AG04450 (cell line): ENCODE measurements around the gene NOP16. TPM values are rescaled to one million over a fixed set of nuclear protein-coding genes. Genes with fewer than 3 reads are reported as not detected.

Experiments used
- CTCF ChIA-PET: fragments of 300-600, 350-600 bp; formaldehyde crosslinking; extraction: SDS; loops from one replicate; lab custom pipeline; 2022; ENCODE audit warnings: antibody characterized with exemption, inconsistent platforms; lab: Charles Lee
- POLR2A ChIA-PET: fragments of 350-600 bp; formaldehyde crosslinking; extraction: SDS; loops from one replicate; lab custom pipeline; 2021; ENCODE audit warnings: antibody characterized with exemption, inconsistent platforms; lab: Yijun Ruan, JAX
- DNase-seq: peaks from one replicate; pipeline ENCODE4 v3.0.0-alpha.2; 2011; ENCODE audit warnings: low read depth, low spot score
- H3K27ac ChIP-seq: one replicate; pipeline ENCODE4 v1.5.1; 2012; ENCODE audit warnings: low read depth, low read length, control low read depth
- H3K27me3 ChIP-seq: one replicate; pipeline ENCODE4 v1.6.0; 2012; ENCODE audit warnings: low read length; ENCODE audit not compliant: control insufficient read depth, insufficient read depth
- H3K4me3 ChIP-seq: 2 replicates; pipeline ENCODE4 v1.5.1; 2011; ENCODE audit warnings: mild to moderate bottlenecking, low read depth, low read length, control low read depth
- H3K9me3 ChIP-seq: 2 replicates; pipeline ENCODE4 v1.5.1; 2012; ENCODE audit warnings: low read length; ENCODE audit not compliant: control insufficient read depth, insufficient read depth
- polyA plus RNA-seq: library from polyadenylated mRNA; depleted of rRNA; stranded (reverse); fragments of >200 nt; gene quantifications from 2 replicates; pipeline ENCODE4 v1.2.3, GENCODE V29; 2011
- TF ChIP-seq, protein P1 (sequence below): IDR thresholded peaks from 2 replicates; pipeline ENCODE4 v1.5.1; 2011; ENCODE audit warnings: low read depth, low read length, control low read depth, inconsistent platforms

The NOP16 gene
- polyA plus RNA-seq, 1 experiment: 29.3 TPM

DNA sequence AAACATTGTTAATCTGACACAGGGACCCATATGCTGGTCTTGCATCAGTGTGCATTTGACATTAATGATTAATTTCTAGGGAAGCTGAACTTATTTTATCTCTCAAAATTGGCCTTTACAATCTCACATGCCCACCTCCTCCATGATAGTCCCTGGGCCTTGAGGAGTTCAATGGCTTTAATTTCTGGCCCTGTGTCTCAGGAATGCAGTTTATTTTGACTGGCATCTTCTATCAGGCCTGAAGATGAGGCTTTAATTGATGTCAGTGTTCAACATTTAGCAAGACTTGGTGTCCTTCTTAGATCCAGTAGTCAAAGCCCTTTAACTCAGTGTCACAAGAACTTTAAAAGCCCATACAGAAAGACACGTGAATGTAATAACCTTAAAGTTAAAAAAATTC, 38.5 kb upstream of the NOP16 start:
- ChIA-PET CTCF (interaction anchor here (0.6 to 3.5 kb wide), 2 partner anchors 12 to 21 kb away, joined by 5 to 28 read pairs; partner anchors contain the start of gene FAF2), POLR2A (interaction anchor here (0.8 kb wide), 1 partner anchor 15 kb away, joined by 4 read pairs; no protein-coding TSS in a partner anchor)
- DNase-seq: no peak
- H3K27ac ChIP-seq: no peak overlapping the region
- no peak overlapping the region for H3K4me3 ChIP-seq
- peaks cover 4% of the 10 kb centered on the region; the same call in 1 of the 2 replicates for H3K9me3 ChIP-seq
- TF ChIP-seq, protein P1, sequence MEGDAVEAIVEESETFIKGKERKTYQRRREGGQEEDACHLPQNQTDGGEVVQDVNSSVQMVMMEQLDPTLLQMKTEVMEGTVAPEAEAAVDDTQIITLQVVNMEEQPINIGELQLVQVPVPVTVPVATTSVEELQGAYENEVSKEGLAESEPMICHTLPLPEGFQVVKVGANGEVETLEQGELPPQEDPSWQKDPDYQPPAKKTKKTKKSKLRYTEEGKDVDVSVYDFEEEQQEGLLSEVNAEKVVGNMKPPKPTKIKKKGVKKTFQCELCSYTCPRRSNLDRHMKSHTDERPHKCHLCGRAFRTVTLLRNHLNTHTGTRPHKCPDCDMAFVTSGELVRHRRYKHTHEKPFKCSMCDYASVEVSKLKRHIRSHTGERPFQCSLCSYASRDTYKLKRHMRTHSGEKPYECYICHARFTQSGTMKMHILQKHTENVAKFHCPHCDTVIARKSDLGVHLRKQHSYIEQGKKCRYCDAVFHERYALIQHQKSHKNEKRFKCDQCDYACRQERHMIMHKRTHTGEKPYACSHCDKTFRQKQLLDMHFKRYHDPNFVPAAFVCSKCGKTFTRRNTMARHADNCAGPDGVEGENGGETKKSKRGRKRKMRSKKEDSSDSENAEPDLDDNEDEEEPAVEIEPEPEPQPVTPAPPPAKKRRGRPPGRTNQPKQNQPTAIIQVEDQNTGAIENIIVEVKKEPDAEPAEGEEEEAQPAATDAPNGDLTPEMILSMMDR: no peak
- no peaks in the 10 kb centered on the region for H3K27me3 ChIP-seq

DNA sequence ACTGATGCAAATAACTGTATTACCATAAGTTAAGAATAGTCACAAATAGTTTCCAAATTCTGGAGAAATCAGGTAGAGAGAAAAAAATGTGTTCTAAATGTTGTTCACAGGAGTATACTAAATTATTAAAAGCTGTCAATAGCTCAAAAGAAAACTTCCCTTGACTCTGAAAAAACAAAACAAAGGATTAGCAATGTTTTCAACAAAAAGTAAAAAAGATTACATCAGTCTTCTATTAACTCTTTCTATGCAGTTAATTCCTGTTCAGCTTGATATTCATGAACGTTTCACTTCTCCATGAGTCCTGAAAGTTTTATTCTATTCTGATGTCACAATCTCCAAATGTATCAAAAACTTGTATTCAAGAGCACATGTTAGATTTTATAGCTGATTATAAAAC, 37.4 kb upstream of the NOP16 start:
- H3K9me3 ChIP-seq: peaks cover 4% of the 10 kb centered on the region; the same call in 1 of the 2 replicates
- POLR2A ChIA-PET: no interaction called here
- no peaks in the 10 kb centered on the region for H3K27me3 ChIP-seq
- H3K27ac ChIP-seq: no peak overlapping the region
- no peak overlapping the region for H3K4me3 ChIP-seq
- TF ChIP-seq, protein P1: no peak
- DNase-seq: no peak
- CTCF ChIA-PET: interaction anchor here (0.8 to 3.5 kb wide), 2 partner anchors 9 to 22 kb away, joined by 4 to 28 read pairs; partner anchors contain the start of genes CLTB and FAF2

DNA sequence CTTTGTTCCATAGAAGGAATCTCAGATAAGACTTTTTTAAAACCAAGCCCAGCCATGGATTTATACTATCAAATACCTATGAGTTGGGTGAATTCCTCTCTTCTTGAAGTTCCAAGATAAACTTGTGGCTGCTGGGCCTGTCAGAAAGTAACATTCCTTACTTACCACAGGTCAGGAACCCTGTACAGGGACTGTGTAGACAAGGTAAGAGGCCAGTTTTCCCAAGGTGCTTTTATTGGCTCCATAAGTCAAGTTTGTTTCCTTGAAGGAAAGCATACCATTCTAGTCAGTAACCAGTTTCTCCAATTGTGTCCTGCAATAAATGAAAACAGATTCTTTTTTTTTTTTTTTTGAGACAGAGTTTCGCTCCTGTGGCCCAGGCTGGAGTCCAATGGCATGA, 36.7 kb upstream of the NOP16 start:
- ChIA-PET POLR2A (no interaction called here), CTCF (interaction anchor here (0.8 to 3.5 kb wide), 2 partner anchors 9 to 23 kb away, joined by 4 to 28 read pairs; partner anchors contain the start of genes CLTB and FAF2)
- DNase-seq: no peak
- TF ChIP-seq, protein P1: no peak
- Histone ChIP-seq H3K27ac (no peak overlapping the region), H3K4me3 (no peak overlapping the region), H3K27me3 (no peaks in the 10 kb centered on the region), H3K9me3 (peaks cover 4% of the 10 kb centered on the region; the same call in 1 of the 2 replicates)

DNA sequence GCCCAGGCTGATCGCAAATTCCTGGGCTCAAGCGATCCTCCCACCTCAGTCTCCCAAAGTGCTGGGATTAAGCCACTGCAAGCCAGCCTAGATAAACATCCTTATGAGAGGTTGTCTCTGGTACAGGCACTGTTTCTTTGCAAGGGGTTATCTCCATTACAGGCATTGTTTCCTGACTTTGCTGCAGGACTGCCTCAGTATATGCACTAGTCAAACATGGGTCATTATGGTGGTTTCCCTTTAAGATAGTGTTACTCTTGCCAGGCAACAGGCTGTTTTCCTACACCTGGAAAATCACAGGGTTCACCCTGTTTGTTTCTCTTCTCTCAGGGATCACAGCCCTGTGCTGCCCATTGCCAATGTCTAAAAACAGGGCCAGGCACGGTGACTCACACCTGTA, 35.8 kb upstream of the NOP16 start:
- H3K4me3 ChIP-seq: no peak overlapping the region
- POLR2A ChIA-PET: no interaction called here
- H3K9me3 ChIP-seq: peaks cover 4% of the 10 kb centered on the region; the same call in 1 of the 2 replicates
- CTCF ChIA-PET: interaction anchor here (0.6 to 2.3 kb wide), 4 partner anchors 14 to 816 kb away, joined by 3 to 15 read pairs (median 4); partner anchors contain the start of gene FAF2
- TF ChIP-seq, protein P1: no peak
- H3K27me3 ChIP-seq: no peaks in the 10 kb centered on the region
- no peak for DNase-seq
- no peak overlapping the region for H3K27ac ChIP-seq

DNA sequence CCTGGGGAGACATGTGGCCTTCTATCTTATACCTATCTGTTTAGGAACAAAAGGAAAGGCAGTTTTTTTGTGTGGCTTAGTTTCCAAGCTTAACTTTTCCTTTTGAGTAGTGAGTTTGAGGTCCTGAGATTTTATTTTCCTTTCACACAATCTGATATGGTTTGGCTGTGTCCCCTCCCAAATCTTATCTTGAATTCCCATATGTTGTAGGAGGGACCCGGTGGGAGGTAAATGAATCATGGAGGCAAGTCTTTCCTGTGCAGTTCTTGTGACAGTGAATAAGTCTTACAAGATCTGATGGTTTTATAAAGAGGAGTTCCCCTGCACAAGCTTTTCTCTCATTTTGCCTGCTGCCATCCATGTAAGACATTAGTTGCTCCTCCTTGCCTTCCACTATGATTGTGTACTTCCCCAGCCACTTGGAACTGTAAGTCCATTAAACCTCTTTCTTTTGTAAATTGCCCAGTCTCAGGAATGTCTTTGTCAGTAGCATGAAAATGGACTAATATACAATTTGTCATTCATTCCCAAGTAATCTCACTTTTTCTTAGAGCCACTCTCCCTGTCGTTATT, 32.7 kb upstream of the NOP16 start:
- Histone ChIP-seq H3K27me3 (no peaks in the 10 kb centered on the region), H3K9me3 (peaks cover 4% of the 10 kb centered on the region; the same call in 1 of the 2 replicates), H3K27ac (no peak overlapping the region), H3K4me3 (no peak overlapping the region)
- TF ChIP-seq, protein P1: no peak
- no peak for DNase-seq
- ChIA-PET POLR2A (no interaction called here), CTCF (interaction anchor here (0.6 to 1.3 kb wide), 6 partner anchors 27 to 1863 kb away, joined by 3 to 8 read pairs (median 3); partner anchors contain the start of genes FAF2 and RNF44)
